NCI-H748 (cell line): ENCODE data around the gene GAS6.

Experiments used
- DNase-seq: peaks from one replicate; lab custom pipeline; 2025; ENCODE audit not compliant: unreplicated experiment; lab: John Stamatoyannopoulos, UW

Gene GAS6

DNA sequence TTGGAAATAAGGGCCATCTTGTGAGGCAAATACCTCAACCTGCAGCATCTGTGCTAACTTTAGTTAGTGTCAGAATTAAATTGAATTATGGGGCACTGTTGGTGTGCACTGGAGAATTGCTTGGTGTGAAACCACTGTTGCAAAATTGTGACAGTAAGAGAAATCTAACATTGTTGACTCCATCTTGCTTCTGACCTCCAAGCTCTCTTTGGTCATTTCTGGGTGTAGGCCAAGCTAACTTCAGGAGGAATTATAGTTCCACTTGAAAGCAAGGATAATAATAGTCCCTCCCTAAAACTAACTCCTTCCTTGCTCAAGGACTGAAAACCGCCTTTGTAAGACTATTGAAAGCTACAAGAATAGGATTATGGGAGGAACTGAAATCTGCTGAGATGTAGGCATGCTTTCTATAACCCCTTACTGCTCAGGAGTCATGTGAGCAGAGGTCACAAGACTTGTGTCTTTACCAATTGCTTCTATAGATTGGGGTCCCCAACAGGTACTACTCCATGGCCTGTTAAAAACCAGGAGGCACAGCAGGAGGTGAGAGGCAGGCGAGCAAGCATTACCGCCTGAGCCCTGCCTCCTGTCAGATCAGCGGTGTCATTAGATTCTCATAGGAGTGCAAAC, 24.9 kb upstream of the GAS6 start:
- no peak for DNase-seq

GRCh38 chr13:113887700-113888201, 23.9 kb upstream of the GAS6 start:
- no peak for DNase-seq

- DNase-seq = peak; percentile 20
Observed at GRCh38 chr13:113886561-113887112, 22.8 kb upstream of the GAS6 start.

- DNase-seq = no peak
Observed at GRCh38 chr13:113884821-113885220, 20.9 kb upstream of the GAS6 start.

- no peak for DNase-seq
Observed at GRCh38 chr13:113883921-113884804, 20.3 kb upstream of the GAS6 start.

- no peak for DNase-seq
Observed at GRCh38 chr13:113883314-113883811, 19.5 kb upstream of the GAS6 start.

DNA sequence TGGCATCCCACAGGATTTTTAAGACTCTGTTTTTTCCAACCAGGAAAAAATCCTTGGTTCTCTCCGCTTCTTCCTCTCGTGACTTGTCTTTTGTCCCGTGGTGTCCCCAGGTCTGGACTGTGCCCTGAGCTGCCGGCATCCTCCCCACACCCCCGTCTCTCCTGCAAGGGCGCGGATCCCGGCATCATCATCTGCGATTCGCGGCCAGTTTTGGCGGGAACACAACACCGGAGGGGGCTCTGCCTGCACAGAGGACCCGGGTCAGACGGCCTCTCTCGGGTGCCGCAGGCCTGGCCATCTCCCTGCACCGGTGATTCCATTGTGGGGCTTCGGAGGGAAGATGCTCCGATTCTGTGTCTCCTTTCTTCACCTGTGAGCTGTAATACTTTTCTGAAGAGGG, 18.8 kb upstream of the GAS6 start:
- DNase-seq = no peak

DNA sequence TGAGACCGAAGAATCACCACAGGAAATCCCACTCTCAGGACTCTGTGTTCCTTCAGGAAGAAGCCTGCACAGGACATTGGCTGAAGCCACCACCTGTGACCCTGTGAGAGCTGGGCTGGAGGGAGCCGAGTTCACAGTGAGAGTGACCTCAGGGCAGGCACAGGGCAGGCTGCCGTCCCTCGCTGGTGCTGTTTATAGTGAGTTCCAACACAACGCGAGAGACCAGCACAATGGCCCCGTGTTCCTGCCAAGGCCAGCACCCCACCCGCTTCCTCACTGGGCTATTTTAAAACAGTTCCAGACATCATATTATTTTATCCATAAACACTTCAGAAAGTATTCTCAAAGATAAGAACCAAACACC, 18.4 kb upstream of the GAS6 start:
- no peak for DNase-seq

- DNase-seq = no peak
Observed at GRCh38 chr13:113881614-113882266, 17.9 kb upstream of the GAS6 start.

DNA sequence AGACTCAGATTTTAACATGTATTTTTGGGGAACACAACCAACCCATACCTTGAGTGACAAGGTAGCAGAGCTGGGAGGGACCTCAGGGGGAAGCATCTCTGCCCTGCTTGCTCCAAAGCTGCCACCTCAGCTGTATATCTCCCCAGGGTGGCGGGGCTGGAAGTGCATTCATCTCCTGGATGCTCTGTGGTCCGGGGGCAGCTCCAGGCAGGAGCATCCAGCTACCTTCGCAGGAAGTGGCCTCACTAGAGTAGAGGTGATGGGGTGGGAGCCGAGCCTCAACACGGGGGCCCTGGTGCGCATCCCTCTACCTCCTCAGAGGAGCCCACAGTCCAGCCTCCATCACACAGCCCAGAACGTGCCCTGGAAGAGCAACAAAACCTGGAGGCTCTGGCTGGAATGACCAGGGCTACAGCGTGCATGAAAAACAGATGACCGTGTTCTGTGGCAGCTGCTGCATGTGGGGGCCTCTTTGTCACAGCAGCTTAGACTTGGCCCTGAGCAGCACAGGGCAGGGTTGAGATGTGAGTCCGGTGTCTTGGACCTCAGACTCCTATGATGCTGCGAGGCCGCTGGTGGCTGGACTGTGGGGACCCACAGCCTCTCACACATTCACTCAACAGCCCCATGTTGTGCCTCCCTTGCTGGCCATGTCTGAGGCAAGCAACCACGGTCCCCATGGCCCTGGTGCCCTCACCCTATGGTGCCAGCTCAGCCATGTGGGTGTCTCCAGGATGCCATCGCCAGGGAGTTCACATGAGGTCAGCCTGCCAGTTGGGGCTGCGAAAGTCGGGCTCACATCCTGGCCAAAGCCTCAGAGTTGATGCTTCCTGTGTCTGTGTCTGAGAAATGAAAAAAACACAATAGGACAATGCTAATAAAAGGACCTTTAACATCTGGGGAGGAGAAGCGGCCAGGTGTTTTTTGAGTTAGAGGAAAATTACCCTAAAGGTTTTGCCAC, 17.1 kb upstream of the GAS6 start:
- no peak for DNase-seq

DNA sequence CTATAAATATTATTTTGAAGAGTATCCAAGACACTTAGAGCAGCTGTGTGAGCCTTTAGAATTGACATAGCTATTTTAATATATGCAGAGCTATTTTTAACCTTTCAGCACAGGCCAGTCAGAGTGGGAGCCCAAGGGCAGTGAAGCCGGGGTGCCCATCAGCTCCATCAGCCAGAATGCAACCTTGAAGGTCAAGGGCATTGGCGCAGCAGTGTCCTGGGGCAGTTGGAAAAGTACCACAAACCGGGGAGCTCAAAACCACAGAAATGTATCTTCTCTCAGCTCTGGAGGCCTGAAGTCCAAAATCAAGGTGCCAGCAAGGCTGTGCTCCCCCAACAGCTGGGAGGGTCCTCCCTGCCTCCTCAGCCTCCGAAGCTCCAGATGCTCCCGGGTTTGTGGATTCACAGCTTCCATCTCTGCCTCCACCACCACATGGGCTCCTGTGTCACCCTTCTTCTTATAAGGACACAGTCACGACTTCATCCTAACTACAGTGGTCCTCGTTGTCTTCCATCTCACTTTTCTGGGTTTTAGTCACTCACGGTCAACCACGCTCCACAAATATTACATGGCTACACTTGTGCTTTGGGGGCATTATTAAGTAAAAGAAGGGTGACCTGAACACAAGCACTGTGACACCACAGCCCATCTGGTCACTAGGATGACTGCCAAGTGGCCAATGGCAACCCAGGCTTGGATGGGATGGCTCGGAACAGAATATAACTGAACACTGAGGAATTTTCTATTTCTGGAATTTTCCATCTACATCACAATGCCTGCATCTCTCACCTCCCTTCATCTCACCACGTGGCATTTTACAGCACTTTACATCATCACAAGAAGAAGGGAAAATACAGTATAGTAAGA, 15.9 kb upstream of the GAS6 start:
- DNase-seq = no peak

GRCh38 chr13:113879017-113879416, 15.1 kb upstream of the GAS6 start:
- no peak for DNase-seq

GRCh38 chr13:113877149-113877990, 13.5 kb upstream of the GAS6 start:
- DNase-seq = no peak

DNA sequence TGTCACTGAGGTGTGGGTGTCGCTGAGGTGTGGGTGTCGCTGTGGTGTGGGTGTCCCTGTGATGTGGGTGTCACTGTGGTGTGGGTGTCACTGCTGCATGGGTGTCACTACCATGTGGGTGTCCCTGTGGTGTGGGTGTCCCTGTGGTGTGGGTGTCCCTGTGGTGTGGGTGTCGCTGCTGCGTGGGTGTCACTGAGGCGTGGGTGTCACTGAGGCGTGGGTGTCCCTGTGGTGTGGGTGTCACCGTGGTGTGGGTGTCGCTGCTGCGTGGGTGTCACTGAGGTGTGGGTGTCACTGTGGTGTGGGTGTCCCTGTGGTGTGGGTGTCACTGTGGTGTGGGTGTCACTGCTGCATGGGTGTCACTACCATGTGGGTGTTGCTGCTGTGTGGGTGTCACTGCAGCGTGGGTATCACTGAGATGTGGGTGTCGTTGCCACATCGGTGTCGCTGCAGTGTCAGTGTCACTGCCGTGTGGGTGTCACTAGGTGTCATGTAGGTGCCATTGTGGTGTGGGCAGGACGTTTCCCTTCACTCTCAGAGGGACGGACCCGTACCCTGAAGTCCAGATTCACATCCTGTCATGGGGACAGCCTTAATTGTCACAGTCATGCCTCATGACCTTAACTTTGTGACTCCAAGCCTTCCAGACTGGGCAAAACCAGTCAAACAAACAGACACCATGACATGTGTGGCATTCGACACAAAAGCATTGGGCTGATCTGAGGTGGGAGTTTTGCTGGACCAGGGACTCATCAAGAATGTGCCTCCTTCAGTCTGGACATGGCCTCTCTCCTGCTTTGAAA, 12.7 kb upstream of the GAS6 start:
- no peak for DNase-seq

GRCh38 chr13:113875837-113876281, 12.0 kb upstream of the GAS6 start:
- DNase-seq = no peak

- no peak for DNase-seq
Observed at GRCh38 chr13:113875429-113875815, 11.5 kb upstream of the GAS6 start.

GRCh38 chr13:113874579-113875428, 10.9 kb upstream of the GAS6 start:
- DNase-seq = no peak
